NCI-H748 (cell line): ENCODE data around the gene ZCCHC14.
"Not testable (repeated sequence)": the region's sequence is repeated elsewhere in the genome, so short reads cannot be mapped to it uniquely, and the experiment has no call there.

Experiments
- DNase-seq: peaks from one replicate; lab custom pipeline; 2025; ENCODE audit not compliant: unreplicated experiment; lab: John Stamatoyannopoulos, UW

Gene ZCCHC14

GRCh38 chr16:87366930-87367329 lies 125.9 kb downstream of the ZCCHC14 start:
- DNase-seq: no peak

DNA sequence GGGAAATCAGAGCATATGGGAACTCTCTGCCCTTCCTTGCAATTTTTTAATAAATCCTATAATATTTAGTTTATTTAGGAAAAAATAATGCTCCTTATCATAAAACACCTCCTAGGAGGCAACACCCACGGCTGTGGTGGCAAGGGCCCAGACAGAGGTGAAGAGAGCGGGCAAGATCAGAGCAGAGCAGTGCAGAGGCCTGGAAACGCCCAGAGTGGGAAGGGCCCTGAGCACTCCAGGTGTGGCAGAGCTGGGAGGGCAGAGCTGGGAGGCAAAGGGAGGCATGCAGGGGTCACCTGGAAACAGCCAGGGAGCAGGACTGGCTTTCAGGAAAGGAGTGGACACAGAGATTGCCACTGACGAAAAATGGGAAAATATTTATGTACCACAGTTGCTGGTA lies 126.5 kb downstream of the ZCCHC14 start:
- DNase-seq: no peak

DNA sequence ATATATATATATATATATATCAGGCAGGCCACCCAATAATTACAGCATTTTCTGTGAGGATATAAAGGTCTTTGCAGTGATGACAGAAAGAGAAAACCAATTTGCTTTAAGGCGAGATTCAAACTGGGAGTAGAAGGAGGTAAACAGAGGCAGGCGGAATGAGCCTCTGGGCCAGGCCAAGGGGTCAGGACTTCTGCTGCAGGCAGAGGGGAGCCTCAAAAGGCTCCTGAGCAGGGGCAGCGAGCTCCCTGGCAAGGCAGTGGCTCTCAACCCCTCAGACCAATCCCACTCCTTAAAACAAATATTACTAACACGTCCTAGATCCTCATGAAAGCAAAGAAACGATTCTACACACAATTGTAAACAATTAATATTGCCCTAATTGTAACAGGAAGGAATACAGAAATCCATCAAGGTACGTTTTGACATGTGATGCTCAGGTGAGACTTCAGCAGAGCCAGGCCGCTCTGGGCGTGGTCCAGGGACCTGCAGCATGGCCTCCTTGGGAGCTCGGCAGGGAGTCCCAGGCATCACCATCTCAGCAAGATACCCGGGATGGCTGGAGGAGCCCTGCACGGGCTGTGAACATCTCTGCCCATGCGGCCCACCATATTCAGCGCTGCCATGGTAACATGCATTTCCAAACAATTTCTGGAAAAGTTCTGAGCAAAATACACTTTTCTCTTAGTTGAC lies 127.7 kb downstream of the ZCCHC14 start:
- DNase-seq: no peak

- DNase-seq: no peak
Observed at GRCh38 chr16:87363771-87364455, 128.9 kb downstream of the ZCCHC14 start.

DNA sequence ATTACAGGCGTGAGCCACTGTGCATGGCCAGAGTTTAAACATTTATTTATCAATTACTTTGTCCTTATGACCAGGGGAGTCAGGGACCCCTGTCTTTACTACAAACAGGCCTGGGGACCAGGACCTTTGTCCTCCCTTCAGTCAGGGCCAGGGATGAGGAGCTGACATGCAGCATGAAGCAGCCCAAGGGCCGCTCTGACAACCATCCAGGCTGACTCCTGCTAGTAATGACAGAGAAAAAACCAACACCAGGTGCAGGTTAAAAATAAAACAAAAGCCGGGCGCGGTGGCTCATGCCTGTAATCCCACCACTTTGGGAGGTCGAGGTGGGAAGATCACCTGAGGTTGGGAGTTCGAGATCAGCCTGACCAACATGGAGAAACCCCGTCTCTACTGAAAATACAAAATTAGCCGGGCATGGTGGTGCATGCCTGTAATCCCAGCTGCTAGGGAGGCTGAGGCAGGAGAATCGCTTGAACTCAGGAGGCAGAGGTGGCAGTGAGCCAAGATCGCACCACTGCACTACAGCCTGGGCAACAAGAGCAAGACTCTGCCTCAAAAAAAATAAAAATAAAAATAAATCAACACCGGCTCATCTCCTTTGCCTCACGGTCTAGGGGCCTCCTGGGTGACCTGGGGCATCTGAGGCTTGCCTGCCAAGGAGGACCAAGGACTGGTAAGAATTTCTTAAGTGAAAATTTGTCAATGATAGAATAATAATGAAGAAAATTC lies 129.8 kb downstream of the ZCCHC14 start:
- DNase-seq: not testable (repeated sequence)

DNA sequence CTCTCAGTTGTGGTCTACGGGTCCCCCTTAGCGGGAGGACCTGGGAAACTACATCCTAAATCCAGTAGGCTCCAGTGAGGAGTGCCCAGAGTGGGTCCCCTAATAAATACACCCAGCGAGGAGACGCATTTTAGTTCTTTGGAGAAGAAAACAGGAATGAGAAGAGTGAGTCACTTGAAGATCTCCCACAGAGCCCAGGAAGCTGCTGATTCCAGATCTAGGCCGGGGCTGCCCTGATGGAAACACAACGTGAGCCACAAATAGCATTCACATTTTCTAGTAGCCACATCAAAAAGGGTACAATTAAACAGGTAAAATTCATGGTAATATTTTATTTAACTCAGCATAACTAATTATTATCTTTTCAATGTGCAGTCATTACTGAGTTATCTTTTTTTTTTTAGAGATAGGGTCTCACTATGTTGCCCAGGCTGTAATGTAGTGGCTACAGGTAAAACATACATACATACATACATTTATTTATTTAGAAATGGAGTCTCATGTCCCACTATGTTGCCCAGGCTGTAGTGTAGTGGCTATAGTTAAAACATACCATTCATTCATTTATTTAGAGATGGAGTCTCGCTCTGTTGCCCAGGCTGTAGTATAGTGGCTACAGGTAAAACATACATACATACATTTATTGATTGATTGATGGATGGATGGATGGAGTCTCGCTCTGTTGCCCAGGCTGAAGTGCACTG lies 130.8 kb downstream of the ZCCHC14 start:
- no peak for DNase-seq

DNA sequence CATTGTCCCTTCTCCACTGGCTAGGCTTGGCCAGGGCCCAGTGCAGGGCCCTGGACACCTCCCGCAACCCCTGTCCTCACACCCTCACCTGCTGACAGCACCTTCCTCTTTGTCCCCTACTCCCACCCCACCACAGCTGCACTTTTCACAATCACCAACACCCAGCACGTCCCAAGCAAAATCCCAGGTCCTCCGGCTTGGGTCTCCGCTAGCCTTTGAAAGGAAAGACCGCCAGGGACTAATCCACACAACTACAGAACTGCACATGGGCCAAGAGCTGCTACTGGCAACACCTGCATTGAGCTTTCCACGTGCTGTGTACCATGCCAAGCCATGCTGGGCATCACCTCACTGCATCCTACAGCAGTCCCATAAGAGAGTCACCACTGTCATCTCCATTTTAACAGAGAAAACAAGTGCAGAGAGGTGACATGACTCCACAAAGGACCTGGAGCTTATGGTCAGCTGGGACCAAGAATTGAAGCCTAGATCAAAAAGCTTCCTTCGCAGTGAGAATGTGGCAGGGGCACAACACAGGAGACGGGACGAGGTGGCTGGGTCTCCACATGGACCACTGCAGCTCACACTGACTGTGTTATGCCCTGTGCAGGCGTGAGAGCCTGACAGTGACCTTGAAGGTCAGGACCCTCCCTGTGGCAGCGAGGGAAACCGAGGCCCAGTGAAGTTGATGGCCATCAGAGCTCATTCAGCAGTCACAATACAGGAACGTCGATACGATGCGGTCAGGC lies 131.8 kb downstream of the ZCCHC14 start:
- DNase-seq: no peak

- DNase-seq: no peak
Observed at GRCh38 chr16:87359121-87359520, 133.7 kb downstream of the ZCCHC14 start.

- DNase-seq: no peak
Observed at GRCh38 chr16:87358696-87359095, 134.1 kb downstream of the ZCCHC14 start.

- DNase-seq: no peak
Observed at GRCh38 chr16:87358250-87358649, 134.6 kb downstream of the ZCCHC14 start.

- DNase-seq: no peak
Observed at GRCh38 chr16:87356491-87356853, 136.4 kb downstream of the ZCCHC14 start.
